Lung (tissue), 12 donors: ENCODE measurements around the gene CTDSPL. TPM values are rescaled to one million over a fixed set of nuclear protein-coding genes. Genes with fewer than 3 reads are reported as not detected.
"Not testable (repeated sequence)": the region's sequence is repeated elsewhere in the genome, so short reads cannot be mapped to it uniquely, and the experiment has no call there.

Source experiments
- ATAC-seq: fragments of 200-7000 bp; cut with Tn5 transposase; one replicate; pipeline ENCODE4 v1.9.1; 2020; ENCODE audit warnings: moderate number of reproducible peaks; ENCODE audit not compliant: insufficient read depth, low FRiP score
- DNase-seq, 3 donors: peaks; one replicate each; pipeline ENCODE4 v3.0.0-alpha.2; 2013 to 2017
- H3K27ac ChIP-seq, 2 donors: one replicate each; pipeline ENCODE4 v1.5.1; 2013; ENCODE audit warnings: mild to moderate bottlenecking in 2 of 2, moderate library complexity in 2 of 2, control low read depth in 1 of 2, inconsistent platforms in 1 of 2, low read depth in 1 of 2, low read length in 1 of 2
- H3K27me3 ChIP-seq, 3 donors: one replicate each; pipeline ENCODE4 v1.5.1; 2013; ENCODE audit warnings: low read length in 2 of 3; ENCODE audit not compliant: control insufficient read depth in 3 of 3, insufficient read depth in 3 of 3
- H3K36me3 ChIP-seq, 4 donors: one replicate each; pipeline ENCODE4 v1.5.1; 2013; ENCODE audit warnings: low read length in 4 of 4, mild to moderate bottlenecking in 1 of 4, moderate library complexity in 1 of 4; ENCODE audit not compliant: control insufficient read depth in 4 of 4, insufficient read depth in 4 of 4
- H3K4me1 ChIP-seq, 5 donors: one replicate each; pipeline ENCODE4 v1.5.1; 2013; ENCODE audit warnings: low read length in 5 of 5, mild to moderate bottlenecking in 2 of 5, moderate library complexity in 1 of 5; ENCODE audit not compliant: control insufficient read depth in 5 of 5, insufficient read depth in 5 of 5
- H3K4me3 ChIP-seq: one replicate; pipeline ENCODE4 v1.5.1; 2013; ENCODE audit warnings: mild to moderate bottlenecking, control low read depth, moderate library complexity
- H3K9ac ChIP-seq, 2 donors: one replicate each; pipeline ENCODE4 v1.5.1; 2013; ENCODE audit warnings: low read length in 2 of 2, control low read depth in 1 of 2; ENCODE audit not compliant: insufficient read depth in 1 of 2
- H3K9me3 ChIP-seq, 4 donors: one replicate each; pipeline ENCODE4 v1.5.1; 2013; ENCODE audit warnings: low read length in 3 of 4, mild to moderate bottlenecking in 1 of 4, moderate library complexity in 1 of 4; ENCODE audit not compliant: control insufficient read depth in 4 of 4, insufficient read depth in 3 of 4
- CTCF ChIP-seq: IDR thresholded peaks from 2 replicates; pipeline ENCODE4 v1.5.1; 2012; ENCODE audit warnings: mild to moderate bottlenecking; ENCODE audit errors: control extremely low read depth, extremely low read depth
- WGBS, 2 donors: extraction: QIAGEN DNeasy Blood & Tissue Kit; methylation state at CpG; one replicate each; pipeline ENCODE4 v1.1.7; 2013; 5-methylcytosine and 5-hydroxymethylcytosine counted together
- polyA plus RNA-seq, 2 donors: library from polyadenylated mRNA; stranded (reverse); fragments of 200-250 nt; gene quantifications; one replicate each; pipeline ENCODE4 v1.2.1, GENCODE V29; 2013
- total RNA-seq, 2 donors: library from RNA; depleted of rRNA in 1 of 2; stranded (reverse); fragments of >200 nt in 1 of 2; gene quantifications; one replicate each; pipeline ENCODE4 v1.2.1, GENCODE V29; 2014 to 2021
- donor health status: control.
- donor health status: control.
- donor health status: Bipolar disorder and iron deficiency.
- donor health status: healthy.
- donor health status: DM: yes; HTN: yes; CAD: no.

Gene CTDSPL
- total and polyA plus RNA-seq, 4 donors = 12.5 to 79.1 (median 33.5) TPM

DNA sequence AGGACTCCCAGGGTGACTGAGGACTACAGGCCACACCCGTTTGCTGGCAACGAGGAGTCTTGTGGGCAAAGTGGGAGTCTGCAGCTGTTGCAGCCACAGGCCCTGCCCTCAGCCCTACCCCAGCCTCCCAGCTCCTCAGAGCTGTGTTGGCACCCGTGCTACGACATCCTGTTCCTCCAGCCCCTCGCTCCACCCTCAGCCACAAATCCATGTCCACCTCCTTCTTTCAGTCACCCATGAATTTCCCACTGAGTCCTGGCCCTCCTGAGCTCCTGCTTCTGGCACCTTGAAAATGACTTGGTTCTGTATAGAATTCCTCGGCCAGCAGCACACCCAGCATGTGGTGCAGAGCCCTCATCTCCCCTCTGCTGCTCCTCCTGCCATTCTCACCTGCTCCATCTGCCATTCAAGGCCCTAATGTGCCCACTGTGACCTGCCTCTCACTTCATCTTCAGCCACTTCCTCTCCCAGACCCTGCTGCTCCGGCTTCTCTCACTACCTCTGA is 108.0 kb downstream of the CTDSPL start:
- DNase-seq (no peak), ATAC-seq (no peak)
- H3K4me3 ChIP-seq = no peak overlapping the region
- H3K36me3 ChIP-seq = peaks cover 0 to 53% (median 23%) of the 10 kb centered on the region in 4 donors
- H3K4me1 ChIP-seq = peaks cover 0 to 19% (median 11%) of the 10 kb centered on the region in 5 donors
- no peaks in the 10 kb centered on the region for H3K9me3 ChIP-seq
- peak overlapping the region in 1 of 2 donors; percentile 26 for H3K27ac ChIP-seq
- no peaks in the 10 kb centered on the region for H3K27me3 ChIP-seq
- no peak for TF ChIP-seq CTCF
- H3K9ac ChIP-seq = no peak overlapping the region
- 45 to 46% methylated on average over 6 to 7 of the region's 7 CpGs for WGBS, 2 donors

DNA sequence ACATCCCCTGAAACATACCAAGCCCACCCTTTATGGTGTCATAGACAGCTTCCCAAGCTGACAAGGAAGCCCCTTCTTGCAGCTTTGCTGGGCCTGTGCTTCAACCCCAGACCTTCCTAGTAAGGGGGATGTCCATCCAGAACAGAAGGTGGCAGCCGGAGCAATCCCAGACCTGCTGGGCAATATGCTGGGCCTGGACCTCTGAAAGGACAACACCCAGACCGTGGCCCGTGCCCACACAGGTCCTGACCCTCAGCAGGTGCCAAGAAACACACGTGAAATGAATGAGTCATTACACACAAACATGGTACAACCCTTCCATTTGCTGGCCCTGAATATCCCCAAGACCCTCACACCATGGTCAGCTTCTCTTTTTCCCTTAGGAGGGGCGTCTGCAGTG is 109.1 kb downstream of the CTDSPL start:
- ATAC-seq = no peak
- no peak for TF ChIP-seq CTCF
- H3K36me3 ChIP-seq = peaks cover 0 to 46% (median 26%) of the 10 kb centered on the region in 4 donors
- no peak for DNase-seq
- H3K9ac ChIP-seq = no peak overlapping the region
- 87 to 90% methylated on average over 5 of the region's 5 CpGs for WGBS, 2 donors
- peaks cover 0 to 14% (median 11%) of the 10 kb centered on the region in 5 donors for H3K4me1 ChIP-seq
- no peaks in the 10 kb centered on the region for H3K27me3 ChIP-seq
- no peak overlapping the region for H3K27ac ChIP-seq
- no peak overlapping the region for H3K4me3 ChIP-seq
- H3K9me3 ChIP-seq = no peaks in the 10 kb centered on the region

- peaks cover 0 to 13% (median 11%) of the 10 kb centered on the region in 5 donors for H3K4me1 ChIP-seq
- H3K27me3 ChIP-seq = no peaks in the 10 kb centered on the region
- peaks cover 0 to 49% (median 28%) of the 10 kb centered on the region in 4 donors for H3K36me3 ChIP-seq
- no peak for TF ChIP-seq CTCF
- H3K9me3 ChIP-seq = no peaks in the 10 kb centered on the region
- no peak overlapping the region for H3K4me3 ChIP-seq
- DNase-seq (no peak), ATAC-seq (no peak)
- no peak overlapping the region for H3K27ac ChIP-seq
- no peak overlapping the region for H3K9ac ChIP-seq
These were observed 109.8 kb downstream of the CTDSPL start for GRCh38 chr3:37971467-37971866.

- not testable (repeated sequence) for H3K9ac ChIP-seq, H3K27ac ChIP-seq, ATAC-seq, H3K4me3 ChIP-seq, H3K9me3 ChIP-seq, DNase-seq, H3K27me3 ChIP-seq
- peaks cover 0 to 11% (median 10%) of the 10 kb centered on the region in 5 donors for H3K4me1 ChIP-seq
- peaks cover 0 to 54% (median 31%) of the 10 kb centered on the region in 4 donors for H3K36me3 ChIP-seq
- 92 to 95% methylated on average over 8 of the region's 8 CpGs for WGBS, 2 donors
These were observed 110.4 kb downstream of the CTDSPL start for GRCh38 chr3:37972056-37972455.
